AG04449 (cell line): ENCODE results near the gene RAB3IP.

ENCODE experiments used
- CTCF ChIA-PET: fragments of 350-600 bp; formaldehyde crosslinking; extraction: SDS; loops from one replicate; lab custom pipeline; 2021; ENCODE audit warnings: antibody characterized with exemption; lab: Yijun Ruan, JAX
- POLR2A ChIA-PET: fragments of 400-600, 350-600 bp; formaldehyde crosslinking; extraction: SDS; loops from one replicate; lab custom pipeline; 2020; ENCODE audit warnings: antibody characterized with exemption, inconsistent platforms; lab: Yijun Ruan, JAX
- DNase-seq: peaks from one replicate; pipeline ENCODE4 v3.0.0-alpha.2; 2010; ENCODE audit warnings: low read depth, low spot score
- H3K4me3 ChIP-seq: 2 replicates; pipeline ENCODE4 v1.5.1; 2011; ENCODE audit warnings: low read depth, mild to moderate bottlenecking, control low read depth, low read length
- CTCF ChIP-seq: IDR thresholded peaks from one replicate; pipeline ENCODE4 v1.5.1; 2011; ENCODE audit warnings: mild to moderate bottlenecking, moderate library complexity, low read length, control low read depth, inconsistent platforms; ENCODE audit not compliant: insufficient read depth; ENCODE audit errors: missing control alignments

Gene RAB3IP

GRCh38 chr12:69738351-69739286 lies at the start of gene RAB3IP:
TSS of gene RAB3IP (plus strand) at chr12:69738860. CDS start at chr12:69755409, 16,549 bp downstream.
- peak within 1 kb of the TSS; percentile 63 for H3K4me3 ChIP-seq
- ChIA-PET CTCF (interaction anchor here (0.6 to 1.3 kb wide), 5 partner anchors 12 to 381 kb away, joined by 3 to 5 read pairs (median 3); no protein-coding TSS in a partner anchor), POLR2A (no interaction called here)
- peak; percentile 61 for TF ChIP-seq CTCF
- no peak for DNase-seq

- ChIA-PET POLR2A (no interaction called here), CTCF (no interaction called here)
- TF ChIP-seq CTCF, result no peak
- no peak for DNase-seq
- H3K4me3 ChIP-seq, result no peak overlapping the region
Measured at GRCh38 chr12:69689638-69690037, 49.0 kb upstream of the RAB3IP start.

GRCh38 chr12:69694123-69694522 lies 44.5 kb upstream of the RAB3IP start:
- ChIA-PET CTCF (no interaction called here), POLR2A (no interaction called here)
- no peak for DNase-seq
- H3K4me3 ChIP-seq, result no peak overlapping the region
- no peak for TF ChIP-seq CTCF

GRCh38 chr12:69698054-69698453 lies 40.6 kb upstream of the RAB3IP start:
- DNase-seq, result no peak
- POLR2A ChIA-PET, result no interaction called here
- CTCF ChIA-PET, result no interaction called here
- no peak for TF ChIP-seq CTCF
- H3K4me3 ChIP-seq, result no peak overlapping the region

- ChIA-PET POLR2A (no interaction called here), CTCF (no interaction called here)
- no peak for TF ChIP-seq CTCF
- no peak for DNase-seq
- no peak within 1 kb of the TSS for H3K4me3 ChIP-seq
Measured at GRCh38 chr12:69698769-69699540, 39.7 kb upstream of the RAB3IP start, which contains the start of gene BEST3. TSS of gene BEST3 (minus strand) at chr12:69699303. CDS start at chr12:69697798, 1,505 bp downstream.

GRCh38 chr12:69701826-69702225 lies 36.8 kb upstream of the RAB3IP start:
- POLR2A ChIA-PET, result no interaction called here
- no peak overlapping the region for H3K4me3 ChIP-seq
- DNase-seq, result no peak
- TF ChIP-seq CTCF, result no peak
- CTCF ChIA-PET, result no interaction called here
